H9 (cell line): ENCODE data around the gene CSAD. TPM values are rescaled to one million over a fixed set of nuclear protein-coding genes. Genes with fewer than 3 reads are reported as not detected.

ENCODE experiments used
- DNase-seq: peaks from one replicate; pipeline ENCODE4 v3.0.0-alpha.2; 2017
- H2AFZ ChIP-seq: one replicate; pipeline ENCODE4 v1.6.1; 2013; ENCODE audit warnings: mild to moderate bottlenecking, low read length, control low read depth, moderate library complexity
- H2AK5ac ChIP-seq: 2 replicates; pipeline ENCODE4 v1.6.1; 2013; ENCODE audit warnings: low read length, control low read depth, mixed read lengths; ENCODE audit not compliant: insufficient read length
- H2BK120ac ChIP-seq: one replicate; pipeline ENCODE4 v1.6.1; 2013; ENCODE audit warnings: low read depth, mild to moderate bottlenecking, low read length, control low read depth, inconsistent platforms; ENCODE audit not compliant: poor library complexity, severe bottlenecking
- H2BK12ac ChIP-seq: 2 replicates; pipeline ENCODE4 v1.6.1; 2013; ENCODE audit warnings: low read length, control low read depth, mixed read lengths, low read depth; ENCODE audit not compliant: insufficient read length
- H2BK15ac ChIP-seq: 2 replicates; pipeline ENCODE4 v1.6.1; 2013; ENCODE audit warnings: low read depth, low read length, control low read depth
- H2BK20ac ChIP-seq: one replicate; pipeline ENCODE4 v1.6.1; 2013; ENCODE audit warnings: low read depth, mild to moderate bottlenecking, low read length, control low read depth, inconsistent platforms; ENCODE audit not compliant: poor library complexity, severe bottlenecking
- H2BK5ac ChIP-seq: 2 replicates; pipeline ENCODE4 v1.6.1; 2013; ENCODE audit warnings: low read length, control low read depth, mixed read lengths; ENCODE audit not compliant: insufficient read length
- H3K14ac ChIP-seq: 2 replicates; pipeline ENCODE4 v1.6.1; 2013; ENCODE audit warnings: low read length, control low read depth; ENCODE audit not compliant: insufficient read depth
- H3K18ac ChIP-seq: 2 replicates; pipeline ENCODE4 v1.6.1; 2013; ENCODE audit warnings: low read depth, mild to moderate bottlenecking, mixed read lengths, low read length, control low read depth; ENCODE audit not compliant: insufficient read length
- H3K23ac ChIP-seq: 2 replicates; pipeline ENCODE4 v1.6.1; 2013; ENCODE audit warnings: low read length, control low read depth, mixed read lengths, low read depth; ENCODE audit not compliant: insufficient read length
- H3K23me2 ChIP-seq: 2 replicates; pipeline ENCODE4 v1.6.1; 2013; ENCODE audit warnings: low read depth, mild to moderate bottlenecking, mixed read lengths, low read length, control low read depth; ENCODE audit not compliant: insufficient read length, poor library complexity, severe bottlenecking
- H3K27ac ChIP-seq: 2 replicates; pipeline ENCODE4 v1.5.1; 2013; ENCODE audit warnings: low read length, control low read depth, mixed read lengths, low read depth; ENCODE audit not compliant: insufficient read length
- H3K27me3 ChIP-seq: 2 replicates; pipeline ENCODE4 v1.6.1; 2013; ENCODE audit warnings: low read length, control low read depth, inconsistent platforms; ENCODE audit not compliant: insufficient read depth
- H3K4ac ChIP-seq: 2 replicates; pipeline ENCODE4 v1.6.1; 2013; ENCODE audit warnings: low read depth, mild to moderate bottlenecking, control low read depth, inconsistent platforms, low read length, moderate library complexity
- H3K4me1 ChIP-seq: 2 replicates; pipeline ENCODE4 v1.6.1; 2013; ENCODE audit warnings: low read length, control low read depth, inconsistent platforms; ENCODE audit not compliant: insufficient read depth
- H3K4me2 ChIP-seq: 2 replicates; pipeline ENCODE4 v1.6.1; 2013; ENCODE audit warnings: low read length, control low read depth, mixed read lengths; ENCODE audit not compliant: insufficient read length, insufficient read depth
- H3K56ac ChIP-seq: 2 replicates; pipeline ENCODE4 v1.6.1; 2013; ENCODE audit warnings: low read depth, mild to moderate bottlenecking, mixed read lengths, low read length, control low read depth; ENCODE audit not compliant: insufficient read length
- H3K79me1 ChIP-seq: 2 replicates; pipeline ENCODE4 v1.6.1; 2013; ENCODE audit warnings: low read depth, mild to moderate bottlenecking, moderate library complexity, low read length, control low read depth, inconsistent platforms; ENCODE audit not compliant: insufficient read depth, poor library complexity, severe bottlenecking
- H3K79me2 ChIP-seq: 2 replicates; pipeline ENCODE4 v1.6.1; 2013; ENCODE audit warnings: low read length, control low read depth, inconsistent platforms; ENCODE audit not compliant: insufficient read depth
- H3K9ac ChIP-seq: 2 replicates; pipeline ENCODE4 v1.6.1; 2013; ENCODE audit warnings: low read length, control low read depth, mixed read lengths; ENCODE audit not compliant: insufficient read length; ENCODE audit errors: extremely low read depth
- H3K9me3 ChIP-seq: one replicate; pipeline ENCODE4 v1.6.1; 2013; ENCODE audit warnings: low read depth, low read length, inconsistent platforms; ENCODE audit not compliant: control insufficient read depth
- H3T11ph ChIP-seq: one replicate; pipeline ENCODE4 v1.6.1; 2013; ENCODE audit warnings: mild to moderate bottlenecking, low read length, control low read depth, inconsistent platforms
- H4K20me1 ChIP-seq: one replicate; pipeline ENCODE4 v1.6.1; 2013; ENCODE audit not compliant: control insufficient read depth, insufficient read length, insufficient read depth
- H4K5ac ChIP-seq: 2 replicates; pipeline ENCODE4 v1.6.1; 2013; ENCODE audit warnings: low read depth, mild to moderate bottlenecking, mixed read lengths, low read length, control low read depth; ENCODE audit not compliant: insufficient read length
- H4K8ac ChIP-seq: replicated peaks from 2 replicates; pipeline ENCODE4 v1.6.1; 2013; ENCODE audit warnings: low read length, control low read depth, mixed read lengths, low read depth; ENCODE audit not compliant: insufficient read length
- H4K91ac ChIP-seq: 2 replicates; pipeline ENCODE4 v1.6.1; 2013; ENCODE audit warnings: low read depth, mild to moderate bottlenecking, moderate library complexity, mixed read lengths, low read length, control low read depth; ENCODE audit not compliant: insufficient read length
- H3K27ac Mint-ChIP-seq, 3 experiments: 2 replicates in 2 of 3; 3 replicates in 1 of 3; pipeline ENCODE4 v1.8.0; 2020 to 2021; ENCODE audit warnings: mixed read lengths in 3 of 3, mild to moderate bottlenecking in 1 of 3, moderate library complexity in 1 of 3
- H3K27me3 Mint-ChIP-seq: 2 replicates; pipeline ENCODE4 v1.8.0; 2021; ENCODE audit warnings: low read depth, mild to moderate bottlenecking, moderate library complexity, mixed read lengths
- H3K36me3 Mint-ChIP-seq, 3 experiments: 2 replicates in 2 of 3; 3 replicates in 1 of 3; pipeline ENCODE4 v1.8.0; 2020 to 2021; ENCODE audit warnings: low read depth in 3 of 3, mixed read lengths in 3 of 3; ENCODE audit not compliant: insufficient read depth in 1 of 3
- H3K4me1 Mint-ChIP-seq, 2 experiments: 2 replicates each; pipeline ENCODE4 v1.8.0; 2020; ENCODE audit warnings: mixed read lengths in 2 of 2
- H3K4me3 Mint-ChIP-seq, 2 experiments: 2 replicates in 1 of 2; 3 replicates in 1 of 2; pipeline ENCODE4 v1.8.0; 2020 to 2021; ENCODE audit warnings: mild to moderate bottlenecking in 2 of 2, mixed read lengths in 2 of 2, moderate library complexity in 1 of 2
- H3K9me3 Mint-ChIP-seq, 2 experiments: 2 replicates in 1 of 2; 3 replicates in 1 of 2; pipeline ENCODE4 v1.8.0; 2020; ENCODE audit warnings: mild to moderate bottlenecking in 2 of 2, mixed read lengths in 2 of 2, moderate library complexity in 1 of 2
- CTCF ChIP-seq: fragments of 200-600 bp; sonication (generic); conservative IDR thresholded peaks from 3 replicates; pipeline ENCODE4 v1.8.0; 2021; ENCODE audit warnings: antibody characterized with exemption, mild to moderate bottlenecking
- WGBS: extraction: QIAGEN DNeasy Blood & Tissue Kit; methylation state at CpG from one replicate; pipeline ENCODE4 v1.1.7; 2013; ENCODE audit warnings: missing lambda C conversion rate, low lambda C conversion rate, mixed read lengths; ENCODE audit not compliant: insufficient read length; ENCODE audit errors: extremely low coverage; 5-methylcytosine and 5-hydroxymethylcytosine counted together
- total RNA-seq: library from RNA; stranded (reverse); gene quantifications from 2 replicates; pipeline ENCODE4 v1.2.1, GENCODE V29; 2021

CSAD gene
- total RNA-seq, 1 experiment from 2014 or later = 7.4 TPM

DNA sequence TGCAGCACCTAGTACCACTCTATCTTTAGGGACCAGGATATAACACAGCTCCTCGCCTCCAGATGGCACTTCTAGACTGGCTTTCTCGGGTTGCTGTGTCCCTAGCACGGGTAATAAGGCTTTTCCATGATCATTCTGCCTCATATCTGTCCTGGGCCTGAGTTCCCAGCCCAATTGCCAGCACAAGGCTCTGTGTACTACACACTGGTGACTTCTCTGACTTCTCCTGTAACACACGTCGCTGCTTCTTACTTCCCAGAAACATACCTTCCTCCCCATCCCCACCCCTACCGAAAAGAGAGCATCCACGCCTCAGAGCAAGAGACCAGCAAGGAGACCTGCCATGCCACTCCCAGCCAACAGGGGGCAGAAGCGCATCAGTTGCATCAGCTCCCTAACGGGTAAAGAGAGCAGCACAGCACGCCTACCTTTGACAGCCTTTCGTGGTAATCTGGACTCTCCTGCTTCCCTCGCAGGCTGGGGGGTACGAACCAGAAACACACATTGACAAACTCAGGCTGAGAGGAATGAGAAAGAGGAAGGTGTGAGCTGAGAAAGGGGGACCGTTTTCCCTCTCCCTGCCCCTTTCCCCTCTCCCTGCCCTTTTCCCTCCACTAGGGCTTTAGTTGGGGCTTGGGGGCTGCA lies 21.4 kb downstream of the CSAD start:
- Histone ChIP-seq H3K56ac (no peak overlapping the region), H3K27me3 (no peaks in the 10 kb centered on the region), H3K23me2 (no peaks in the 10 kb centered on the region), H2AFZ (no peak overlapping the region), H2BK15ac (no peak overlapping the region), H3K4me2 (peak overlapping the region; percentile 26), H2BK20ac (no peak overlapping the region), H3K4me1 (no peaks in the 10 kb centered on the region), H2BK5ac (no peak overlapping the region), H3K9me3 (no peaks in the 10 kb centered on the region), H3K79me1 (no peaks in the 10 kb centered on the region), H4K91ac (no peak overlapping the region), H2BK12ac (no peak overlapping the region), H3K4ac (no peak overlapping the region), H3K27ac (no peak overlapping the region), H3K23ac (no peak overlapping the region), H2AK5ac (no peak overlapping the region), H2BK120ac (no peak overlapping the region), H4K5ac (no peak overlapping the region), H4K8ac (no peak overlapping the region), H3K14ac (no peak overlapping the region), H3K9ac (no peak overlapping the region), H3K18ac (no peak overlapping the region), H4K20me1 (no peaks in the 10 kb centered on the region), H3K79me2 (no peaks in the 10 kb centered on the region), H3T11ph (no peak overlapping the region)
- peak overlapping the region in 1 of 2 experiments; percentile 61; a peak in 3 of 5 replicates for H3K4me3 Mint-ChIP-seq
- H3K9me3 Mint-ChIP-seq = no peaks in the 10 kb centered on the region
- WGBS = no CpG with 5 or more reads among the region's 14 CpGs
- H3K36me3 Mint-ChIP-seq = no peaks in the 10 kb centered on the region
- H3K4me1 Mint-ChIP-seq = peaks cover 4 to 12% of the 10 kb centered on the region in 2 experiments
- DNase-seq = peak; percentile 93
- no peak overlapping the region; a peak in 1 of 7 replicates for H3K27ac Mint-ChIP-seq
- peak; percentile 97 for TF ChIP-seq CTCF
- peaks cover 65% of the 10 kb centered on the region for H3K27me3 Mint-ChIP-seq
